ENCODE data around the gene PTGR3.
"Not testable (repeated sequence)": the region's sequence is repeated elsewhere in the genome, so short reads cannot be mapped to it uniquely, and the experiment has no call there.

The PTGR3 gene

DNA sequence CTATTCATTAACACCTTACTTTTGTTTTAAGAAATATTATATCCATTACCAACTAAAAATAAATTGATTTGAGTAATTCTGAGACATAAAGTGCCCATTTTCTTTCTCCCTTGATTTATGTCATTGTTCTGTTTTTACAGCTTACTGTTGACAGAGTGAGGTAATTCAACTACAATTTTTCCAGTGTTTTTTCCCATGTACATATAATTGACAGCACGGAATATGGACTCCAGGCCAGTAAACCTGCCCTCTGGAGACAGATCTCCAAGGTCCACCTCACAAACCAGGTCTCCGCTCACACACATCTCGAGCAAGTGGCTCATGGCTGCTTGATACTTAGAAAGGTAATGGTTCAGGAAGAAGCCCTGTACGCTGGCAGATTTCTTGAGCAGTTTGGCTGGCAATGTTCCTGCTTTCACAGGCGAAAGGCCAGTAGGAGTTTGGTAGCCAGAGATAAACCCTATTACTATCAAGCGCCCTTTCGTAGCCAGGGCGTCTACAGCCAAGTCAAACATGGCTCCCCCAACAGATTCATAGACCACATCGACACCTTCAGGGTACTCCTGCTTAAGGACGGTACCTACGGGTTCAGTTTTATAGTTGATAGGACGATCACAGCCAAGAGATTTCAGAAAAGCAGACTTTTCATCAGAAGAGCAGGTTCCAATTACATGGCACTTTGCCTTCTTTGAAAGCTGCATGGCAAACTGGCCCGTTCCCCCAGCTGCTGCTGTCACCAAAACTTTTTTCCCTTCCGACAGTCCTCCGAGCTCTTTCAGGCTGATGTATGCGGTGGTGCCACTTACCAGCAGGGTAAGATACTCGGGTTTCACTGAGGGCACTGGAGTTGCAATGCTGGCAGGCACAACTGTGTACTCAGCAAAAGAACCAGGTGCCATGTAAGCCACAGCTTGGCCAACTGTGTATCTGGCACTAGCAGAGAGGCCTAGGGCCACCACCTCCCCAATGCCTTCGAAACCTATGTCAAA is 7.4 kb downstream of the PTGR3 start:
- no peak for DNase-seq

DNA sequence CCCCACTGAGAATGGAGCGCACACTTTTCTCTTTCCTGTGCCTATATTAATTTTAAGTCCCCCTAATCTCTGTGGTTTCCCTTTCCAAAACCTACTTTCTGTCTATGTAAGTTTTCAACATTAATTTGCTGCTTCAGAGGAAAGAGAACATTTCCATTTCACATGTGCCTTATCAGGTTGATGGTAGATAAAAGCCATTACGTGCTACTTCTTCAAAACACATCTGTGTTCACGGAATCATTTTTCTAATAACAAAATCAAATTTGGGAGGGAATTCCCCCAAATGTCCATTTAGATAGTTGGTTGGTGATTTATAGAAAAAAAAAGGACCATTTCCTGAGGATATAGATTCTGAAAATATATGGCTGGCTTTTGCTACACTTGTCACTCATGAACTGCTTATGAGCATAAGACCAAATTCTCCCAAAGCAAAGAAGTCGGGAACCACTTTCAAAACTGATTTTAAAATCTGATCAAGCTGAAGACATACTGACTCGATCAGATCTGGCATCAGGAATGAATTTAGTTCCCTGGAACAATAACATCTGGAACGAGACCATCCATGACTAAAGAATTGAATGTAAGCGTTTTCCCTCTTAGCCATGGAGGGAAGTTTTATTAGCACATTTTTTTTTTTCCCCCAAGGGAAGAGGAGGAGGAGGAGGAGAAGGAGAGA is 8.2 kb downstream of the PTGR3 start:
- no peak for DNase-seq

DNA sequence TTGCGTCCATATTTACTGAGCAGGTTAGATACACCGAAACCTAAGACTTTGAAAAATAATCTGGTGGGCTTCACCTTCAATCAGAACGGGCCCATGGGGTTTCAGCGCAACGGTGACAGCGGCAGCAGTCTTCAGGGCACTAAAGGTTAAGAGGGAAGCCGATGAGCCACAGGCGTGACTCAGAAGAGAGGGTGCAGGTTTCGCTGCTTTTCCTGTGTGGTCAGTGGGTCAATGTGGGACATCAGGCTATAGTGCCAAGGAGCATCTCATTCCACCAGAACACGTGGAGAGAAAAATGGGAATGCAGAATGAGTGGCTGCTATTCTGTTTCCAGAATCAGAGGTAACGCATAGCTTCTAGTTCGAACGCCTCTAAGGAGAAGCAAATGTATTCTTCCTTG is 8.9 kb downstream of the PTGR3 start:
- DNase-seq = no peak

DNA sequence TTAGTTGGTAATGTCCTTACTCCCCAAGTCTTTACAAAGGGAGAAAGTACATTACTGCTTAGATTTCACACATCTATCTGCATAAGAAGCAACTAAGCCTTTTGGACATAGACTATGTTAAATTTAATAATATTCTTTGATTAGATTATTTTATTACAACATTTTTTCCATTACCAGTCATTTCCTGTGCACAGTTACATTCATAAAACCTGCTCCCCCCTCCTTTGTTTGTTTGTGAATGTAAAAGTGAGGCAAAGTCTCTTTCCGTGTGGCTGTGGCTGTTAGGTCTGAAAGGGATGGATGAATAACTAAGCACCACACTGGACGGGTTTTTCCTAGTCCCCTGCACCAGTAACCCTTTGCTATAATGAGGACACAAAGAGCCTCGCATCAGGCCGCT is 9.6 kb downstream of the PTGR3 start:
- no peak for DNase-seq

DNA sequence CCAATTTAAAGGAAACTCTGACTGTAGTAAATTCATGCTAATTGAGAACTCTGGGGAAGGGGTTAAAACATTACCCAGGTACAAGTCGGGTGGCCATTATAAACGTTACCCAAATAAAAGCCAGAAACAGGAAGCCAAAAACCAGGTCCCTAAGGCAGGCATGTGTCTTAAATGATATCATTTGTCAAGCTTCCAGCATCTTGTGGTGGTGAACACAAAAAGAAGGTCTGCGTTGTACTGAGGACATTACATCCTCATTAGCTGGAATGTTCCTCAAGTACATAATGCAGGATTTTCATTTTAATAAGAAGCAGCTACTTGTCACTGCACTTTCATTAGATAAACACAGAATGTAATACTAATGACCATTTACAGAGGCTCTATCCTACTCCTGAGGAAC is 10.9 kb downstream of the PTGR3 start:
- no peak for DNase-seq

DNA sequence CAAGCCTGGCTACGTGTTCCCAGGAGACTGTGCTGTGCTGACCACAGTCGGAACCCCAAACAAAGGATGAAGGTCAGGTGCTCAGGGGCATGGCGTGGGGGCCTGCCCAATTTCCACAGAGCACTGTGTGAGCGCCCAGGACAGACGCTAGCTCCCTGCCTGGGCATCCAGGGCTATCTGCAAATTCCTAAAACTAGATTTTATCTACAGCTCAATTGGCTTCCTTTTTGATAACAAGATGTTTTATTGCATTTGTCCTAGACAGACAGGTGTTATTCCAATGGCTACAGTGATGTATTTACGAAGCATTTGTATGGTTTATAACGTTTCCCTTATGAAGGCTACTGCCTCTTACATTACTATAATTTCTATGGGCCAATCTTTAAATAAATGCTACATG is 16.0 kb downstream of the PTGR3 start:
- DNase-seq = no peak

DNA sequence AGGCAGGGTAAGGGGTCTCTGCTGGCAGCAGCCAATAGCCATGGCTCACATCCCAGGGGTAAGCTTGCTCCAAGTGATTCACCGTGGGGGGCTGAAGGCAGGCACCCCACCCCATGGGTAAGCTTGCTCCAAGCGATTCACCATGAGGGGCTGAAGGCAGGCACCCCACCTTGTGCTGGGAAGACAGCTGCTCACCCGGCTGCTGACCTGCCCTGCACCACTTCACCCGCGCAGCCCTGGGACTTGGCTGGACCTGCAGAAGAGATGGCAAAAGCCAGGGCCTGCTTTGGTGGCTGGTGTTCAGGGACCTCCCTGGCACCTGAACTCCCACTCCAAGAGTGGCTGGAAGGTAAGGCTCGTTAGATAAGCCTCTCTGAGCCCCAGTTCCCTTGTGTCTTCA is 19.2 kb downstream of the PTGR3 start:
- DNase-seq = no peak

DNA sequence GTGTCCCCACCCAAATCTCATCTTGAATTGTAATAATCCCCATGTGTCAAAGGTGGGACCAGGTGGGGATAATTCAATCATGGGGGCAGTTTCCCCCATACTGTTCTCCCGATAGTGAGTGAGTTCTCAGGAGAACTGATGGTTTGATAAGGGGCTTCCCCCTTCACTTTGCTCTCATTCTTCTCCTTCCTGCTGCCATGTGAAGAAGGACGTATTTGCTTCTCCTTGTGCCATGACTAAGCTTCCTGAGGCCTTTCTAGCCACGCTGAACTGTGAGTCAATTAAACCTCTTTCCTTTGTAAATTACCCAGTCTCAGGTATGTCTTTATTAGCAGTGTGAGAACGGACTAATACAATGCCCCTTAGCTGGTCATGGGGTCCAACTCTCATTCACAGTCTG is 21.2 kb downstream of the PTGR3 start:
- not testable (repeated sequence) for DNase-seq

DNA sequence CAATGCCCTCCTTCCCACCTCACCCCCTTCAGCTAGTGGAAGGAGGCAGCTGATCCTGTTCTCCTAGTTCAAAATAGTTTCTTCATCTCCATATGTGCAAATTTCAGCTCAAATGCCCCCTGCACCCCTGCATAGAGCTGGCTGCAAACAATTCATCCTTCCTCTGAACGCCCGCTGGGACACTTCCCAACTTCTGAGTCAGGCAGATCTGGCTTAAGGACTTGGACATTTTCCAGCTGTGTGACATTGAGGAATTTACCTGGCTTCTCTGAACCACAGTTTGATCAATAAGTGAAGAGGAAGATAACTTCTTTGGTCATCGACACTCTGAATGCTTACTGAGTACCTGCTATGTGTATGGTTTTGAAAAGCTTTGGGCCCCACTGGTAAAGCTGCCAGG is 23.5 kb downstream of the PTGR3 start:
- no peak for DNase-seq

DNA sequence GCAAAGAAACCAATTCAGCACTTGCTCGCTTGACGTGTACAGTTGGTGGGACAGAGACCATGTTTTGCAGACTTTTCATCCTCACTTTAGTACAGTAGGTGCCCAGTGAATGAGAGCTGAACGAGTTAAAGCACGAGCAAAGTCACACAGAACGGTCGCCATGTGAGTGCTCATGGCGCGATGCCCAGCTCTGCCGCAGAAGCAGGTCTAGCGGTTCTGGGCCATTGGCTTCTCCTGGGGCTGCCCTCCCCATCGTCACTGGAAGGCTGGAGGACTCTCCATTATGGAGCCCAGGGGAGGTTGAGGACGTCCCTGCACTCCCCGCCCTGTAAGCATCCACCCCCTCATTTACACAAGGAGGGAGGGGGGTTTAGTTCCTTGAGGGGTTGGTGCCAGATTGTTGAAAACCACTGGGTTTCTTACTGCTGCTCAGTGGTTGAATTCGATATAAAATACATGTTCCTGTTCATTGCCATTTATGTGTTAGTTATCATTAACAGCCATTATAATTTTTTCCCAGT is 24.9 kb downstream of the PTGR3 start:
- DNase-seq = no peak

DNA sequence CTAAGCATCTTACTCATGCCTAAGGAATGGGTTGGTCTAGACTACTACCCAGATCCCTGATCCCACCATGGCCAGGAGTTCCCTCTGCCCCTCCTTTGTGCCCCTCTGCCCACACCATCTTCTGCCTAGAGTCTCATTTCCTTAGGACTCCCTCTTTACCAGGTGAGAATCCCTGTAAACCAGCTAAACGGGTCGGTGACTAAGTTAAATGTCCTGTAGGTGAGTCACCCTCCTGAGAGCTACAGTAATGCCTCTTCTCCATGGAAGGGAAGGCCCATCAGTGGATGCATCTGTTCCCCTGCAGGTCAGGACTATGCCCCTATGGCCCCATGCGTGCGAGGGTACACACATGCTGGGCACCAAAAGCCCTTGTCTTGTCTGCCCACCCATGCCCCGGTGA is 25.4 kb downstream of the PTGR3 start:
- DNase-seq = no peak

DNA sequence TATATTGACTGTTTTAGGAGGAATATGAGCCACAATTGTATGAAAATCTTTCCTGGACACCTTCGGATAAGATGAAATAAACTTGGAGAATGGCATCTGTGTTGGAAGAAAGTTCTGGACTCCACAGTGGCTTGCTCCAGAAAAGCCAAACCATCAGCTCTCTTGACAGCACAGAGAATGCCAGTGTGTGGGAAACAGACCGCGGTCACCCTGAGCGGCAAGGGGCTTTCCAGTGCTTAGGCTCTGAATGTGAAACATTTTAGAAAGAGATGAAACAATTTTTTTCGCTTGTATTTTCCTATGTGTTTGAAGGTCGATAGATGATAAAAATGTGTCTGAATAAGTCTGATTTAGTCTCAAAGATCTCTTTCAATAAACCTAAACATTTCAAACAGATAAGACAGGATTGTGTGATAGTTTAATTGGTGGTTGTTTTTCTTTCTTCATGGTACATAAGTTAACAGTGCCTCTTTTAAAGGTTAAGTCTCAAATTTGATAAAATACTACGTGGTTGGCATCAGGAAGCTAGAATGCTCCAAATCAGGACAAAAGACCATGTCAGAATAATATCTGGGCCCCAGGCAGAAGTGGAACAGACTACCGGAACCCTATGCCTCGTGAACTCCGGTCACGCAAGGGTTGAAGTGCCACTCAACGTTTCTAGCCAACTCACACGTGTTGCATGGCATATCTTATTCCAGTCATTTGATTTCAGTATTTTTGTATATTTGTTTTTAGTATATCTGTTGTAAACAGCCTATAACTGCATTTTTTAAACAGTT is 28.9 kb downstream of the PTGR3 start:
- no peak for DNase-seq

DNA sequence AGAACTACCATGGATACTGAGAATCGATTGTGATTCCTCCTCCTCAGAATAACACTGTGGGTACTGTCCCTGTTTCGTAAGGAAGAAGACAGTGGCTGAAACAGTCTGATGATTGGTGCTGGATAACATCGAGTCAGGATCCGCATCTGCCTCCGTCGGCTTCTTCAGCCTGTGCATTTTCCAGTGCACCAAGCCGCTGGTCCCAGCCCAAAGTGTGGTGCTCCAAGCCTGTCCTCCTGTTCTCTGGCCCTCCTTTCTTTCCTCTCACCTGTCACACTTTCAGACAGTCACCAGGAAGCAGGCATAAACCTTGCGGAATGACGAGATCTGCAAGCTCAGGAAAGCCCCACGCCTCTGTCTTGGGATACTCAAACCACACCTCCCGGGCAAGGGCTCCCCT is 30.6 kb downstream of the PTGR3 start:
- DNase-seq = no peak

DNA sequence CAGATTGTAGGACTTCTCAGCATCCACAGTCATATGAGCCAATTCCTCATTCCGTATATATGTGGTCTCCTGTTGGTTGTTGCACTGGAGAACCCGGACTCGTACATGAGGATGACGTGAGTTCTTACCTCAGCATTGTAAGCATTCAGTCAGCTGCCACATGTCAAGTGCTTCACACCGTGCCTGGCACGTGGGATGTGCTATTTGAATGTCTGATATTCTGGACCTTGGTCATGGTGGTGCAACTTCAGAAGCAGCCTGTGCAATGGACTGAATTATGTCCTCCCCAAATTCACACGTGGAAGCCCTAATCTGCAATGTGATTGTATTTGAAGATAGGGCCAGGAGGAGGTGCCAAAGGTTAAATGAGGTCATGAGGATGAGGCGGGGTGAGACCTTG is 32.1 kb downstream of the PTGR3 start:
- DNase-seq = no peak

DNA sequence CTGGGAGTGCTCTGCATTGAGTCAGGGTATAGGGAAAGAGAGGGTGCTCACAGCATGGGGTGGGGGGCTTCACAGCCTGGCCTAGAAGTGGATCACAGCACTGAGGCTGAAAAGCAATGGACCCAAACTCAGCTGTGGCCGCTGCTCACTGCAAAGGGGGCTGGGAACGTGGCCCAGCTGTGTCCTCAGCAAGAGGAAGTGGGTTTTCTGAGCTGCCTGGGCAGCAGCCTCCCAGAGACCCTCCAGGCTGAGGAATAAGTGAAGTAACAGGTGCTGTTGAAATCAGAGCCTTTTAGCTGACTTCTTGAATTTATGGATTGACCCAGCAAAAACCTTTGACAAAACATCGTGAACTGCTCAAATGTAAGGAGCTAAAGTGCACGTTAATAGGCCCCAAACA is 35.2 kb downstream of the PTGR3 start:
- DNase-seq = no peak

DNA sequence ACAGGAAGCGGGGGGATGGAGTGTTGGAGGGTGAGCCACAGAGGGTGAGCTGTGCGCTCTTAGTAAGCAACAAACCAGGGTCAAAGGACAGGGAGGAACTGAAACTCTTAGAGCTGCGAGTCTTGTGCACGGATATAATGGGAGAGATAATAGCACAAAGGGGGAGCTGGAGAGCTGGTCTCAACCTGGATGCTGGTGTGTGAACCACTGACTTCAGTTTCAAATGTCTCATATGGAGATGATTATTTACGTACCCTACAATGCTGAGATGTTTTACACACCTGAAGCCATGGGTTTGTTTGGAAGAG is 35.9 kb downstream of the PTGR3 start:
- DNase-seq = no peak

DNA sequence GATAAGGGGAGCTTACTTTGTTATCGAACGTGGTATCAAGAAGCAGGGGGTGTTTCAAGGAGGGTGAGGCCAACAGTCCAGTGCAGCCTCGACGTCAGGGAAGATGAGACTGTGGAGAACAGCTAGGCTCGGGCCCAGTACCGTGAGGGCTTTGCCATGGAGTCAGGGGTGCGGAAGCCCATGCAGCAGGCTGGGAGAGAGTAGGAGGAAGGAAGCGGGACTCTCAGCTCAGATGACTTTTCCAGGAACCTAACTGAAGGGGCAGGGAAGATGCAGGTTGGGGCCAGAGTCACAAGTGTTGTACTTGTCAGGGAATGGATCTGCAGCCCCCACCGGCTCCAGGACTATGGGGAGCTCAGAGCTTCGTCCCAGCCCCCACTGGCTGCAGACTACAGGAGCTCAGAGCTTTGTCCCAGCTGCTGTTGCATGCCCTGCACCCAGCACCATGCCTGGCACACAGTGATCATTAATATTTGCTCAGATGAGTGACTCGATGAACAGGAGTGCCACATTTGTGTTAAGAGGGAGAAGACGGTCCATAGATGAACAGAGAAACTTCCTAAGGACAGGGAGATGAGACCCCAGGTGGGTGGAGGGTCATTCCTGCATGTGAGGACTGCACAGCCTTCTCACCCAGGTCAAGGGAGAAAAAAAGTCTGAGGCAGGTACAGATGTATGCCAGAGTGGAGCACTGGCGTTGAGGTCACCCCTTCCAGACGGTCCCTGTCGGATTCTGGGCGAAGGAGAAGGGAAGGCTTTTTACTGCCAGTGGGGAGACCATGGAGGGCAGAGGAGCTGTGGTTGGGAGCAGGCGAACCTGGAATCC is 36.4 kb downstream of the PTGR3 start:
- DNase-seq = no peak

DNA sequence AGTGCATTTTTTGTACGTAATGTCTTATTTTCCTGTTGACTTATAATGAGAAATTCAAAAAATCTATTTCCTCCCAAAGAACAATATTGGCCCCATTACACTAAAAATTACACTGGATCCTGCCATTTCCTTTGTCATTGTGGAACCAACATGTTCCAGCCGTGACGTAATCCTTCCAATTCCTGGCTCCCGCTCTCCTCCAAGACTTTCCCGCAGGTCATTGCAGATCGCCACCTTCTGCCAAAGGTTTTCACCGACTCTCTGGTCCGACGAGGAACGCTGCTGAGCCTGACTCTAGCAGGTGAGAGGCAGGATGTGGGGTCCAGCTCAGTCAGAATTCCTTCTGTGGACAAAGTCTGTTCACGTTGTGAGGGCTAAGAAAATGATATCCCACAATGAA is 38.0 kb downstream of the PTGR3 start:
- DNase-seq = no peak

DNA sequence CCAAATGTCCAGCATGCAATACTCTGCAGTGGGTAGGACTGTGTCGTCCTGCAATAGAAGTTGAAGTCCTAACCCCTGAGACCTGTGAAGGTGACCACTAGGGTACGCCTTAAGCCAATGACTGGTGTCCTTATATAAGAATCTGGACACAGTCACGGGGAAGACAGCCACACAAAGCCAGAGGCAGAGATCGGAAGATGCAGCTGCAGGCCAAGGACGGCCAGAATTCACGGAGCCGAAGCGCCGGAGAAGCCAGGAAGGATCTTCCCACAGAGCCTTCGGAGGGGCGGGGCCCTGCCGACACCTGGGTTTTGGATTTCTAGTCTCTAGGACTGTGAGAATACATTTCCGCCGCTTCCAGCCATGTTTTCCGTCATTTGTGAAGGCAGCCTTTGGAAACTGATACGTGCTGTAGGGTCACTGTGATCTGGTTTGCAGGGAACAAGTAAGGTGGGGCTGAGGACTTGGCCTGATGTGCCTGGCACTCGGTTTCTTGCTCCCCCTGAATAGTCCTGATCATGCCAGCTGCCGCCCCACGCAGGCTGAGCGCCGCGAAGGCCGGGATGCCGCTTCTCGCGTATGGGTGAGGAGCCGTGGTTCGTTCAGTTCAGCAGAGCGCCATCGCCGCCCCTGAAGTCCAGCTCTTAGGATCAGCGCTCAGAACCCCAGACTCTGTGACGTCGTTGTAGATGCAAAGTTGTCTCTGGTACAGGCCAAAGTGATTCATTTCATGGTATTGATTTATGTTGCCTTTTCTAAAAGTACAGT is 38.7 kb downstream of the PTGR3 start:
- DNase-seq = no peak

DNA sequence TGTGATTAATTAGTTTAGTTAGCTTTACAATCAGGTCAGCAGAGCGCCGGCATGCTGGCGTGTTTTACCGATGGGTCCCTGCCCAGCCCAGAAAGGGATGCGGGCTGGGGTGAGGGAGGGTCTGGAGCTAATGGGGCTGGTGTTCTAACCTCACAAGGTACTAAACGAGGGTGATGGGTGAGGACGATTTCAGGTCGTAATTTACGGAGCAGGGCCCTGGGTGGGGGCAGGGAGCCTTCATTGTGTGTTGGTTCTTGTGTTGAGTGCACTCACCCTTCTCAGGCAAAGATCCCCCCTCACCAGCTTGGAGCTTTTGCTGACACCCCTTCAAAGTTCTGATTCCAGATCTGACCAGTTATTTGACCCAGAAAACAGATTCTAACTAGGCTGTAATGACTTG is 39.5 kb downstream of the PTGR3 start:
- DNase-seq = no peak

DNA sequence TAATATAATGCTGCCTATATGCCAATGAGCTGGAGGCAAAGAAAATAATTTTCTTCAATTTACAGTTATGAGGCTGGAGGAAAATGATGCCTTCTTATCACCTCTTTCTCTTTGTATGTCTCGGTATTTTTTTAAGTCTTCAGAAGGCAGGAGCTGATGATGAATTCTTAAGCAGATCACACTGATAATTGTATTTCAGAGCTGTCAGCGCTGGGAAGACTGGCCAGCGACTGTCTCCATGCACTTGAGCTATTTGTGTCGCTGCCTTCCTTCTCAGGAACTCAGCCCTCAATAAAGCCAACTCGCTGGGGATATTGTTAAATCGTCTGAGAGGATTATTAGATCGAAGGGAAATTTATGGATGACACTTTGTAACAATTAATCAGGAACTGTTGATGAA is 40.3 kb downstream of the PTGR3 start:
- no peak for DNase-seq

Data from DMS 273 treated with DMSO at 0.1 percent for 48 hours (cell line).